Activated CD4-positive, alpha-beta T cell treated with anti-CD3 and anti-CD28 coated beads for 36 hours (primary cell): ENCODE data around the gene LZTS2. TPM values are rescaled to one million over a fixed set of nuclear protein-coding genes. Genes with fewer than 3 reads are reported as not detected.

Source experiments
- ATAC-seq: fragments of 200-7000 bp; cut with Tn5 transposase; one replicate; pipeline ENCODE4 v1.10.0; 2021; ENCODE audit warnings: mild to moderate bottlenecking, moderate library complexity
- CTCF ChIA-PET: fragments of 350-600 bp; sonication (Branson Sonifier 250); formaldehyde crosslinking; loops from one replicate; lab custom pipeline; 2021; ENCODE audit warnings: antibody characterized with exemption; lab: Charles Lee
- POLR2A ChIA-PET: fragments of 350-600 bp; sonication (Branson Sonifier 250); formaldehyde crosslinking; loops from one replicate; lab custom pipeline; 2021; ENCODE audit warnings: antibody characterized with exemption, inconsistent platforms; lab: Charles Lee
- DNase-seq: peaks from one replicate; pipeline ENCODE4 v3.0.0-alpha.2; 2020
- H3K27ac Mint-ChIP-seq: one replicate; pipeline ENCODE4 v1.8.0; 2021; ENCODE audit warnings: mixed read lengths
- H3K27me3 Mint-ChIP-seq: one replicate; pipeline ENCODE4 v1.8.0; 2021; ENCODE audit warnings: mixed read lengths
- H3K36me3 Mint-ChIP-seq: one replicate; pipeline ENCODE4 v1.8.0; 2021; ENCODE audit warnings: low read depth, mixed read lengths
- H3K4me1 Mint-ChIP-seq: one replicate; pipeline ENCODE4 v1.8.0; 2021; ENCODE audit warnings: mixed read lengths
- H3K4me3 Mint-ChIP-seq: one replicate; pipeline ENCODE4 v1.8.0; 2021; ENCODE audit warnings: mild to moderate bottlenecking, moderate library complexity, mixed read lengths
- H3K9me3 Mint-ChIP-seq: one replicate; pipeline ENCODE4 v1.8.0; 2021; ENCODE audit warnings: low read depth, mixed read lengths
- intact Hi-C, 2 experiments: fragments of 100-400 bp; cut with DNase I in 1 of 2; cut with micrococcal nuclease in 1 of 2; formaldehyde crosslinking; loops; one replicate each; pipeline versions ENCODE4 v1.14.2 to v1.15.1; 2022 to 2024; cut with DNase I, micrococcal nuclease
- total RNA-seq, 2 experiments: library from RNA; stranded (reverse); gene quantifications; one replicate each; pipeline ENCODE4 v1.2.3, GENCODE V29; 2021

LZTS2 gene
- total RNA-seq, 2 experiments from 2014 or later, result 14.8 to 15.7 TPM

GRCh38 chr10:101007099-101007711 is 7.6 kb downstream of the LZTS2 start:
- POLR2A ChIA-PET, result no interaction called here

DNA sequence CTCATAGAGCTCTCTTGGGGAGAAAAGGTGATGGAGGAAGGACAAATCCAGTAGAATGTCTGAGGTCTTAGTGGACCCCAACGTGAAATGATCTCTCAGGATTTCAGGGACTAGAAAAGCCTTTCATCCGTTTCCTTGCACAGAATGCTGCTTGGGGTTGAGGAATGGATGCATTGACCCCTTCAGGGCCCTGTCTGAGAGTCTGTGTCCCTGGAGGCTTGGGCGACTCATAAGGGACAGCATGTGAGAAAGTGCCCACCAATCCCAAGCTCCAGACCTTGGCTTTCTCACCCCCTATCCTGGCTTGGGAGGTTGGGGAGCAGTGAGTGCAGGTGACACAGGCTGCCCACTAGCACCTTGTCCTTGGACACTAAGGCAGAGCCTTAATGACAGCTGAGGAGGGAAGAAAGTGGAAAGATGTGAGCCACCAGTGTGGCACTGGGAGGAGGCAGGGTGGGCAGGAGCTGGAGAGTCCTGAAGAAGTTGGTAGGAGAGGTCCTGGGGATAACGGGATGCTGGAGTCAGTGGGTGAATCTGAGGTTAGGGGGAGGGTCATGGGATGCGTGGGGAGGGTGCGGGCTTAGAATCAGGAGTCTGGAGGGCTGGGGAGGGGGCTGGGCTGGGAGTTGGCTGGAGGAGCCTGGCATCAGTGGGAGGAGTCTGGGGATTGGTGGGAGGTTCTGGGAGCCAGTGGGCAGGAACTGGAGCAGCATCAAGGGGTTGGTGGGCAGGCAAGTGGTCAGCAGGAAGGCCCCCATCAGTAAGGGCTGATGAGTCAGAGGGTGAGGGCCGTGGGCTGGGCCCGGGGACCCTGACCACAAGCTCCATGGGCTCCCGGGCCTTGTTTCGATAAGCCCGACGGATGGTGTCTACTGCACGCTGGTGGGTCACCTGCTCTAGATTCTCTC is 8.6 kb downstream of the LZTS2 start:
- H3K9me3 Mint-ChIP-seq, result no peaks in the 10 kb centered on the region
- H3K27me3 Mint-ChIP-seq, result peaks cover under 1% of the 10 kb centered on the region
- H3K36me3 Mint-ChIP-seq, result no peaks in the 10 kb centered on the region
- ATAC-seq (no peak), DNase-seq (no peak)
- ChIA-PET POLR2A (no interaction called here), CTCF (interaction anchor here (0.6 to 2.2 kb wide), 5 partner anchors 10 to 162 kb away, joined by 3 to 10 read pairs (median 3); no protein-coding TSS in a partner anchor)
- H3K4me1 Mint-ChIP-seq, result peaks cover 7% of the 10 kb centered on the region
- no peak overlapping the region for H3K4me3 Mint-ChIP-seq
- H3K27ac Mint-ChIP-seq, result no peak overlapping the region
- intact Hi-C loops, result no loop called here

More at GRCh38 chr10:101007099-101007711, 7.6 kb downstream of the LZTS2 start:
- Mint-ChIP-seq H3K27me3 (no peaks in the 10 kb centered on the region), H3K36me3 (no peaks in the 10 kb centered on the region), H3K9me3 (no peaks in the 10 kb centered on the region), H3K4me3 (no peak overlapping the region), H3K4me1 (no peaks in the 10 kb centered on the region), H3K27ac (no peak overlapping the region)
- intact Hi-C loops, result no loop called here
- no peak for DNase-seq
- ATAC-seq, result no peak
- CTCF ChIA-PET, result interaction anchor here (0.6 to 2.2 kb wide), 8 partner anchors 9 to 161 kb away, joined by 3 to 10 read pairs (median 3); partner anchors contain the start of genes PDZD7 and SFXN3

DNA sequence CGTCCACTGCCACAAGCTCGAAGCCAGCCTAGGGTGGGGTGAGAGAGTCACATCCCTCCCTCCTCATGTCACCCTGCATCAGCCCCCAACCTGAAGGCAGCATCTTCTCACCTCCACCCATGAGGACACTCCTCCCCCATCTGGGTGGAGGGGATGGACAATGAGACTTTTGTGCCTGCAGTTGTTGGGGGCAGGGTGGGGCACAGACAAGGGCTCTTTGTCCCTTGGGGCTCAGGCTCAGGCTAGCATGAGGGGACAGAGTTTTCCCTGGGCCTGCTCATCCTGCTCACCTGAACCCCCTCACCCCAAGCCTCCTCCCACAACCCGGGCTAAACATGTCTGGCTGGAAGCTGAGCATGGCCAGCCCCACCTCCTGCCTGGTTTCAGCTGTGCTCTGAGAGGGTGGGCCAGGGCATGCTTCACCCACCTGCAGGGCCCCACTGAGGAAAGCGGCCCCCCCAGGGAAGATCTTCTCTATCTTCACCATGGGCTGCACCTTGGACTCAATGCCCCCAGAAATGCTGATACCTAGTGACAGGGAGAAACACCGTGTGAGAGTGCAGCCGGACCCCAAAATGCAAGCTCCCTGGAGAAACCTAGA is 9.3 kb downstream of the LZTS2 start:
- DNase-seq (no peak), ATAC-seq (no peak)
- ChIA-PET POLR2A (no interaction called here), CTCF (interaction anchor here (0.6 to 2.2 kb wide), 3 partner anchors 11 to 727 kb away, joined by 3 to 7 read pairs (median 4); no protein-coding TSS in a partner anchor)
- H3K4me1 Mint-ChIP-seq, result peaks cover 10% of the 10 kb centered on the region
- intact Hi-C loops, result no loop called here
- no peaks in the 10 kb centered on the region for H3K36me3 Mint-ChIP-seq
- no peak overlapping the region for H3K27ac Mint-ChIP-seq
- H3K9me3 Mint-ChIP-seq, result no peaks in the 10 kb centered on the region
- H3K4me3 Mint-ChIP-seq, result no peak overlapping the region
- peaks cover 5% of the 10 kb centered on the region for H3K27me3 Mint-ChIP-seq

- Mint-ChIP-seq H3K9me3 (no peaks in the 10 kb centered on the region), H3K36me3 (no peaks in the 10 kb centered on the region), H3K4me3 (no peak overlapping the region), H3K27ac (no peak overlapping the region), H3K4me1 (peaks cover 21% of the 10 kb centered on the region), H3K27me3 (peaks cover 9% of the 10 kb centered on the region)
- ChIA-PET CTCF (interaction anchor here (0.6 to 1.7 kb wide), 3 partner anchors 11 to 827 kb away, joined by 3 to 6 read pairs (median 4); partner anchors contain the start of gene LZTS2), POLR2A (no interaction called here)
- DNase-seq (no peak), ATAC-seq (no peak)
- intact Hi-C loops, result loop anchor here in 1 of 2 experiments (5.0 to 10.0 kb wide), 2 partner anchors 54 to 448 kb away; partner anchors contain the start of gene KAZALD1
Measured at GRCh38 chr10:101010329-101010728, 10.7 kb downstream of the LZTS2 start.

DNA sequence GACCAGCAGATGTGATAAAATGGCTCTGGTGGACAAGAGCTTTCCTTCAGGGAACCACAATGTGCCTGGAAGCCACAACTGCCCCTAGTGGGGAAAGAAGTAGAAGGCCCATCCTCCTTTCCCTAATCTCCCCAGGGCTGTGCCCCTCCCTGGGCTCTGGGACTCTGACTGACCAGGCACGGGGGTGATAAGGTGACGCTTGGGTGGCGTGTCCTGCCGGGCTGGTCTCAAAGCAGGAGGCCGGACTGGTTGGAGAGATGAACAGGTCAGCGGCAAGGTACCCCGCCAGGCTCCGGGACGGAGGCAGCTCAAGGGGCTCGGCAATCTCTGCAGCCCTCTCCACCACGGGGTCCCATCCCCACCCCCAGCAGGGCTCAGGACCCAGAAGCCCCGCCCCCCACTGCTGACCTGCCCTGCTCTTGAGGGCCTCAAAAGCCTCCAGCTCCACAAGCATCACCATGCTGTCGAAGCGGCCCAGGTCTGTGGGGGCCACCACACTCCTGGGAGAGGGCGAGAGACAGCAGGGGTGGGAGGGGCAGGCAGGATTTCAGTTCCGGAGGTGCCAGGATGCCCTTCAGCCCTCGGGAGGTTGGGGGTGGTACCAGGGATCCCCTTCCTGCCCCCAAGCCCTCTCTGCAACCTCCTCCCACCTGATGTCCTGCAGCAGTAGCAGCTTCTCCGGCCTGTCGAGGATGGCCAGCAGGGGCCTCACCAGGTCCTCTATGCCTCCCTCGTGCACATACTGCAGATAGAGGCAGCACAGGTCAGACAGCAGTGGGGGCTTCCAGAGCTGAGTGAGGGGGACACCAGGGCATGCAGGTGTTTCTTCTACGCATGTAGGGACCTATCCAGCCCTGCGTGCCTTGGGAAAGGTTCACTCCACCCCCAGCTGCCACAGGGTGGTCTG is 12.2 kb downstream of the LZTS2 start:
- DNase-seq, result no peak
- ChIA-PET POLR2A (no interaction called here), CTCF (interaction anchor here (0.8 to 1.7 kb wide), 2 partner anchors 12 to 14 kb away, joined by 5 to 6 read pairs; partner anchors contain the start of gene LZTS2)
- H3K27me3 Mint-ChIP-seq, result peaks cover 17% of the 10 kb centered on the region
- ATAC-seq, result no peak
- H3K4me1 Mint-ChIP-seq, result peaks cover 22% of the 10 kb centered on the region
- H3K36me3 Mint-ChIP-seq, result no peaks in the 10 kb centered on the region
- H3K9me3 Mint-ChIP-seq, result no peaks in the 10 kb centered on the region
- intact Hi-C loops, result loop anchor here in 1 of 2 experiments (2.0 to 10.0 kb wide), 3 partner anchors 19 to 449 kb away; partner anchors contain the start of genes KAZALD1, PDZD7 and SFXN3
- no peak overlapping the region for H3K27ac Mint-ChIP-seq
- H3K4me3 Mint-ChIP-seq, result no peak overlapping the region

GRCh38 chr10:101012525-101013364 is 13.1 kb downstream of the LZTS2 start:
- Mint-ChIP-seq H3K36me3 (no peaks in the 10 kb centered on the region), H3K27me3 (peaks cover 25% of the 10 kb centered on the region), H3K4me1 (peaks cover 22% of the 10 kb centered on the region), H3K9me3 (no peaks in the 10 kb centered on the region), H3K27ac (no peak overlapping the region), H3K4me3 (no peak overlapping the region)
- ATAC-seq, result peak; percentile 85
- peak; percentile 90 for DNase-seq
- intact Hi-C loops, result loop anchor here (1.0 to 10.0 kb wide), 5 partner anchors 18 to 450 kb away; partner anchors contain the start of genes PDZD7 (in 2 of the 2), SFXN3 (in 2 of the 2), KAZALD1 (in 1 of the 2) and SEMA4G (in 1 of the 2)
- POLR2A ChIA-PET, result no interaction called here
- CTCF ChIA-PET, result interaction anchor here (0.8 kb wide), 1 partner anchor 15 kb away, joined by 5 read pairs; no protein-coding TSS in a partner anchor

GRCh38 chr10:101013365-101013825 is 13.8 kb downstream of the LZTS2 start:
- H3K4me1 Mint-ChIP-seq, result peaks cover 22% of the 10 kb centered on the region
- H3K27me3 Mint-ChIP-seq, result peaks cover 28% of the 10 kb centered on the region
- no peak overlapping the region for H3K4me3 Mint-ChIP-seq

GRCh38 chr10:101014230-101014884 is 14.7 kb downstream of the LZTS2 start:
- ChIA-PET CTCF (interaction anchor here (0.5 to 7.2 kb wide), 28 partner anchors 10 to 451 kb away, joined by 3 to 73 read pairs (median 5); partner anchors contain the start of genes KAZALD1, LZTS2, PDZD7 and SFXN3), POLR2A (no interaction called here)
- peaks cover 22% of the 10 kb centered on the region for H3K4me1 Mint-ChIP-seq
- peak overlapping the region; percentile 25 for H3K27ac Mint-ChIP-seq
- ATAC-seq, result peak; percentile 49
- intact Hi-C loops, result loop anchor here (1.0 to 10.0 kb wide), 4 partner anchors 15 to 452 kb away; partner anchors contain the start of genes LZTS2 (in 2 of the 2) and KAZALD1 (in 1 of the 2)
- H3K4me3 Mint-ChIP-seq, result no peak overlapping the region
- H3K36me3 Mint-ChIP-seq, result no peaks in the 10 kb centered on the region
- H3K9me3 Mint-ChIP-seq, result no peaks in the 10 kb centered on the region
- peak; percentile 88 for DNase-seq
- H3K27me3 Mint-ChIP-seq, result peaks cover 31% of the 10 kb centered on the region

More at GRCh38 chr10:101013365-101013825, 13.8 kb downstream of the LZTS2 start:
- Mint-ChIP-seq H3K9me3 (no peaks in the 10 kb centered on the region), H3K27ac (no peak overlapping the region), H3K36me3 (no peaks in the 10 kb centered on the region)
- POLR2A ChIA-PET, result no interaction called here
- no peak for ATAC-seq
- no peak for DNase-seq
- CTCF ChIA-PET, result interaction anchor here (0.6 to 7.2 kb wide), 7 partner anchors 11 to 137 kb away, joined by 3 to 73 read pairs (median 17); partner anchors contain the start of genes KAZALD1, LZTS2, PDZD7 and SFXN3
- intact Hi-C loops, result loop anchor here (1.0 to 10.0 kb wide), 5 partner anchors 17 to 451 kb away; partner anchors contain the start of genes PDZD7 (in 2 of the 2), SFXN3 (in 2 of the 2), KAZALD1 (in 1 of the 2) and SEMA4G (in 1 of the 2)
